NB4 (cell line): ENCODE data around the gene WDFY3.

ENCODE experiments used
- CTCF ChIP-seq: IDR thresholded peaks from one replicate; pipeline ENCODE4 v1.5.1; 2012; ENCODE audit warnings: low read depth, low read length
- MYC ChIP-seq: IDR thresholded peaks from 2 replicates; pipeline ENCODE4 v1.6.1; 2011; ENCODE audit warnings: low read depth, low read length
- POLR2A ChIP-seq: IDR thresholded peaks from 2 replicates; pipeline ENCODE4 v1.6.1; 2011; ENCODE audit warnings: mild to moderate bottlenecking; ENCODE audit not compliant: insufficient read length; ENCODE audit errors: extremely low read depth
- TF ChIP-seq, protein P1 (sequence below): IDR thresholded peaks from 2 replicates; pipeline ENCODE4 v1.6.1; 2011; ENCODE audit warnings: low read depth, low read length

DNA sequence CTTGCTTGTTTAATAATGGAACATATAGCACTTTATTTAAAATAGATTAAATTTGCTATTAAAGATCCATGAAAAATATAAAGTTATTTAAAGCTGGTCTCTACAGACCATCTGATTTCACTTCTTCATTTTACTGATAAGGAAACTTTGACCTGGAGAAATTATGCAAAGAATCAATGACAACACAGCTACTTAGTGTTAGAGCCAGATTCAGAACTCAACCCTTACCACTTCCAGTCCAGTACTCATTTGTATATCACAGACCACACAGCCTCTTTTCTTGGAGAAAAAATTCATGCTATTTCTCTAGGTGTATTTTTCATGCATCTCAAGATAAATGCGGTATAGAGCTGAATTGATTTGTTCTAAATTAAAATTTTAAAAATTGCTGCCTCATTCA lies 34.0 kb downstream of the WDFY3 start:
- TF ChIP-seq, protein P1, sequence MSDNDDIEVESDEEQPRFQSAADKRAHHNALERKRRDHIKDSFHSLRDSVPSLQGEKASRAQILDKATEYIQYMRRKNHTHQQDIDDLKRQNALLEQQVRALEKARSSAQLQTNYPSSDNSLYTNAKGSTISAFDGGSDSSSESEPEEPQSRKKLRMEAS: no peak
- TF ChIP-seq POLR2A (no peak), CTCF (no peak), MYC (no peak)
